Natural killer cell (primary cell): Measurements from ENCODE around the gene ABCA4. TPM values are rescaled to one million over a fixed set of nuclear protein-coding genes. Genes with fewer than 3 reads are reported as not detected.

Experiments used
- ATAC-seq, 3 donors: fragments of 150-1000 bp in 2 of 3; fragments of 200-7000 bp in 1 of 3; cut with Tn5 transposase; 1 replicate in 1 of 3; 2 replicates in 2 of 3; pipeline ENCODE4 v1.10.0; 2021; ENCODE audit warnings: mild to moderate bottlenecking in 2 of 3, moderate library complexity in 2 of 3
- DNase-seq, 2 donors: peaks; one replicate each; pipeline versions ENCODE4 v3.0.0 to v3.0.0-alpha.2; 2013 to 2021; ENCODE audit warnings: mixed read lengths in 1 of 2
- H3K27ac ChIP-seq: one replicate; pipeline ENCODE4 v1.5.1; 2013; ENCODE audit warnings: mild to moderate bottlenecking, low read length
- H3K27me3 ChIP-seq: one replicate; pipeline ENCODE4 v1.6.1; 2013; ENCODE audit warnings: low read length; ENCODE audit not compliant: control insufficient read depth, insufficient read depth
- H3K36me3 ChIP-seq: one replicate; pipeline ENCODE4 v1.6.1; 2013; ENCODE audit warnings: low read length; ENCODE audit not compliant: control insufficient read depth, insufficient read depth
- H3K4me1 ChIP-seq: one replicate; pipeline ENCODE4 v1.6.1; 2013; ENCODE audit warnings: low read length; ENCODE audit not compliant: control insufficient read depth, insufficient read depth
- H3K4me3 ChIP-seq: one replicate; pipeline ENCODE4 v1.5.1; 2013; ENCODE audit warnings: low read length
- H3K9me3 ChIP-seq: one replicate; pipeline ENCODE4 v1.6.1; 2013; ENCODE audit warnings: low read length; ENCODE audit not compliant: control insufficient read depth, insufficient read depth
- H3K27ac Mint-ChIP-seq, 2 donors: one replicate each; pipeline ENCODE4 v1.8.0; 2022; ENCODE audit warnings: mild to moderate bottlenecking in 2 of 2, mixed read lengths in 2 of 2, moderate library complexity in 1 of 2
- H3K27me3 Mint-ChIP-seq, 2 donors: one replicate each; pipeline ENCODE4 v1.8.0; 2022; ENCODE audit warnings: low read depth in 2 of 2, mixed read lengths in 2 of 2
- H3K36me3 Mint-ChIP-seq: one replicate; pipeline ENCODE4 v1.8.0; 2022; ENCODE audit warnings: mixed read lengths
- H3K4me1 Mint-ChIP-seq, 2 donors: one replicate each; pipeline ENCODE4 v1.8.0; 2022; ENCODE audit warnings: mixed read lengths in 2 of 2
- H3K4me3 Mint-ChIP-seq: one replicate; pipeline ENCODE4 v1.8.0; 2022; ENCODE audit warnings: mild to moderate bottlenecking, moderate library complexity, mixed read lengths
- H3K9me3 Mint-ChIP-seq, 2 donors: one replicate each; pipeline ENCODE4 v1.8.0; 2022; ENCODE audit warnings: mixed read lengths in 2 of 2
- WGBS: methylation state at CpG from one replicate; pipeline ENCODE4 v1.1.7; 2013; ENCODE audit warnings: missing lambda C conversion rate; ENCODE audit not compliant: insufficient coverage; 5-methylcytosine and 5-hydroxymethylcytosine counted together
- intact Hi-C: fragments of 100-400 bp; cut with micrococcal nuclease; formaldehyde crosslinking; loops from one replicate; pipeline ENCODE4 v1.14.2; 2022
- total RNA-seq, 4 donors: library from RNA; stranded (reverse); fragments of 120-200 nt in 1 of 4; gene quantifications; one replicate each; pipeline versions ENCODE4 v1.2.3 to v1.2.4, GENCODE V29; 2013 to 2022
- TF ChIP-seq, protein P1 (sequence below): fragments of 200-600 bp; IDR thresholded peaks from one replicate; pipeline ENCODE4 v1.8.0; 2022; ENCODE audit warnings: antibody characterized with exemption

ABCA4 gene
- total RNA-seq, 3 donors from 2014 or later (not counting 1 experiment from before 2014, with no cell fraction given), result 0.48 TPM; not detected in 2

DNA sequence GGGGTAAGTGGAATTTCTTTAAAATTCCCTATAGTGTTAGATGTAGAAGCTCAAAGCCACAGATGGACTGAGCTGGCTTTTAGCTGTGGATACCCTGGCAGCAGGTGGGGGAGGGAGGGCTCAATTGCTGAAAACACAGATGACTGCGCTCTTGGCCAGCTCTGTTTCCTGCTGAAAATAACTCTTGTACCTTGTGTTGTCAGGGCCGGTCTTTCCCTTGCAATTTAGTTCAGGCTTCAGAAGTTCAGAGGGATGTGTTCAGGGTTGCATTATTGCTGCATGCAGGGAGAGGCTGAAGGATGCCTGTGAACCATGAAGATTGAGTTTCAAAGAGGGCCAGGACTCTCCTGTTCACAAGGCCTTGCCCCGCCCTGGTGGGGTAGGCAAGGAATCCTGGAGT lies 153.6 kb downstream of the ABCA4 start:
- Mint-ChIP-seq H3K4me1 (no peaks in the 10 kb centered on the region), H3K27me3 (no peaks in the 10 kb centered on the region), H3K27ac (no peak overlapping the region), H3K4me3 (no peak overlapping the region), H3K36me3 (no peaks in the 10 kb centered on the region), H3K9me3 (no peaks in the 10 kb centered on the region)
- Histone ChIP-seq H3K27ac (no peak overlapping the region), H3K9me3 (no peaks in the 10 kb centered on the region), H3K27me3 (no peaks in the 10 kb centered on the region), H3K4me1 (no peaks in the 10 kb centered on the region), H3K4me3 (no peak overlapping the region), H3K36me3 (no peaks in the 10 kb centered on the region)
- WGBS, result 97% methylated on average over 3 of the region's 3 CpGs
- DNase-seq (no peak), ATAC-seq (no peak)
- TF ChIP-seq, protein P1, sequence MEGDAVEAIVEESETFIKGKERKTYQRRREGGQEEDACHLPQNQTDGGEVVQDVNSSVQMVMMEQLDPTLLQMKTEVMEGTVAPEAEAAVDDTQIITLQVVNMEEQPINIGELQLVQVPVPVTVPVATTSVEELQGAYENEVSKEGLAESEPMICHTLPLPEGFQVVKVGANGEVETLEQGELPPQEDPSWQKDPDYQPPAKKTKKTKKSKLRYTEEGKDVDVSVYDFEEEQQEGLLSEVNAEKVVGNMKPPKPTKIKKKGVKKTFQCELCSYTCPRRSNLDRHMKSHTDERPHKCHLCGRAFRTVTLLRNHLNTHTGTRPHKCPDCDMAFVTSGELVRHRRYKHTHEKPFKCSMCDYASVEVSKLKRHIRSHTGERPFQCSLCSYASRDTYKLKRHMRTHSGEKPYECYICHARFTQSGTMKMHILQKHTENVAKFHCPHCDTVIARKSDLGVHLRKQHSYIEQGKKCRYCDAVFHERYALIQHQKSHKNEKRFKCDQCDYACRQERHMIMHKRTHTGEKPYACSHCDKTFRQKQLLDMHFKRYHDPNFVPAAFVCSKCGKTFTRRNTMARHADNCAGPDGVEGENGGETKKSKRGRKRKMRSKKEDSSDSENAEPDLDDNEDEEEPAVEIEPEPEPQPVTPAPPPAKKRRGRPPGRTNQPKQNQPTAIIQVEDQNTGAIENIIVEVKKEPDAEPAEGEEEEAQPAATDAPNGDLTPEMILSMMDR, result no peak
- intact Hi-C loops, result no loop called here

DNA sequence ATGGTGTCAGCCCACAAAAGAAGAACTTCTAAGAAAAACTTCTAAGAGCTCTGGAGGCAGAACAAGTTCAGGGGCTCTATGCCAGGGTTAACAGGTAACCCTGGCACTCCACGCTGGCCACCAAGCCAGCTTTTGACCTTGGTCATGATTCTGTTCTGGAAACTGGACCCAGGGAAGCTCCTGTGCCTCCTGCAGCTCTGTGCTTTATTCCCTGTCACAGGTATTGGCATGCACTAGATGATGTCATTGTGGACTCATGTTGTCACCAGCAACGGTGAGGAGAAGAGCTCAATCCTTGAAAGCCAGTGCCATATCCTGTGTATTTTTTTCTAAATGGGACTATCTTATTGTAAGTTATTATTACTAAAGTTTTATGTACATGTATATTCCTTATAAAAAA lies 155.1 kb downstream of the ABCA4 start:
- no peaks in the 10 kb centered on the region for H3K9me3 Mint-ChIP-seq
- no peaks in the 10 kb centered on the region for H3K27me3 Mint-ChIP-seq
- intact Hi-C loops, result no loop called here
- H3K36me3 Mint-ChIP-seq, result no peaks in the 10 kb centered on the region
- Histone ChIP-seq H3K4me1 (no peaks in the 10 kb centered on the region), H3K9me3 (no peaks in the 10 kb centered on the region), H3K27ac (no peak overlapping the region), H3K27me3 (no peaks in the 10 kb centered on the region), H3K4me3 (no peak overlapping the region), H3K36me3 (no peaks in the 10 kb centered on the region)
- no peak for ATAC-seq
- WGBS, result 83% methylated on average over 2 of the region's 2 CpGs
- no peak overlapping the region for H3K4me3 Mint-ChIP-seq
- H3K4me1 Mint-ChIP-seq, result no peaks in the 10 kb centered on the region
- no peak for DNase-seq
- TF ChIP-seq, protein P1, result no peak
- H3K27ac Mint-ChIP-seq, result no peak overlapping the region

DNA sequence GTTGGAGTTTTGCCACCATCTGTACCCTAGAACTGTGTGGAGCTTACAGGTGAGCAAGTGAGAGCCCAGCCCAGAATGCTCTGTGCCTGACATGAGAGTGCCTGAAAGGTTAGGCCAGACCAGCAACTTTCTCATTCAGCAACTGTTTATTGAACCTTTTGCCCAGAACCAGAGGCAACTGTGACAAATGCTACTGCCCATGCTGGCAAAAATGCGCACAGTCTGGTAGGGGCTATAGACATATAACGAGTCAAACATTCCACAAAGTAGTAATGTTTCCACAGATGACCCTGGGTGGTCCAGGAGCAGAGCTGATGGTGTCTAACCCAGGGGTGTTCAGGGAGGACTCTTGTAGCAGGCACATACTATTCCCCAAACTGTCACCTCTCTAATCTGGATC lies 155.7 kb downstream of the ABCA4 start:
- Mint-ChIP-seq H3K27me3 (no peaks in the 10 kb centered on the region), H3K27ac (no peak overlapping the region), H3K4me1 (no peaks in the 10 kb centered on the region), H3K4me3 (no peak overlapping the region), H3K9me3 (no peaks in the 10 kb centered on the region), H3K36me3 (no peaks in the 10 kb centered on the region)
- 91% methylated on average over 2 of the region's 2 CpGs for WGBS
- Histone ChIP-seq H3K27me3 (no peaks in the 10 kb centered on the region), H3K9me3 (no peaks in the 10 kb centered on the region), H3K27ac (no peak overlapping the region), H3K4me1 (no peaks in the 10 kb centered on the region), H3K36me3 (no peaks in the 10 kb centered on the region), H3K4me3 (no peak overlapping the region)
- intact Hi-C loops, result no loop called here
- no peak for ATAC-seq
- TF ChIP-seq, protein P1, result no peak
- DNase-seq, result no peak

DNA sequence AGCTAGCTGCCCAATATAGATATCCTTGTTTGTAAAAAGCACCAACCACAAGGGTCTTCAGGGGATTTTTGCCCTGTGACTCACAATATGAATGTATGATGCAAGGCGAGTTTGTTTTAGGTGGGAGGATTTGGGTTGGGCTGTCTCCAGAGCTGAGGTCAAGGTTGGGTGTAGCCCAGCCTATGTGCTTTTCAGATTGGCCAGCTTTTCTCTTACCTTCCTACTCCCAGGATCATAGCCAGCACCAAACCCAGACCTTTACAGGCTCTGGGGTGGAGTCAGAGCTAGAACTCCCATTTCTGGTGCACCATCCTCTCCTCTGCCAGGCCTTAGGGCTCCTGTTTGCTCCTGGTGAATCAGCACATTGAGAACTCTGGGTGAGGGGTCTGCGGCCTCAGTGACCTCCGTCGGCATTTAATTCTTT lies 156.2 kb downstream of the ABCA4 start:
- DNase-seq (no peak), ATAC-seq (no peak)
- H3K9me3 Mint-ChIP-seq, result no peaks in the 10 kb centered on the region
- TF ChIP-seq, protein P1, result no peak
- Histone ChIP-seq H3K27me3 (no peaks in the 10 kb centered on the region), H3K36me3 (no peaks in the 10 kb centered on the region), H3K4me3 (no peak overlapping the region), H3K9me3 (no peaks in the 10 kb centered on the region), H3K27ac (no peak overlapping the region), H3K4me1 (no peaks in the 10 kb centered on the region)
- H3K4me3 Mint-ChIP-seq, result no peak overlapping the region
- intact Hi-C loops, result no loop called here
- H3K27ac Mint-ChIP-seq, result no peak overlapping the region
- WGBS, result 87% methylated on average over 4 of the region's 4 CpGs
- H3K4me1 Mint-ChIP-seq, result no peaks in the 10 kb centered on the region
- no peaks in the 10 kb centered on the region for H3K27me3 Mint-ChIP-seq
- H3K36me3 Mint-ChIP-seq, result no peaks in the 10 kb centered on the region
